SIG-M5 treated with dmso at 0.1 percent for 504 hours (cell line): ENCODE results near the gene COLEC11.
"Not testable (repeated sequence)": the region's sequence is repeated elsewhere in the genome, so short reads cannot be mapped to it uniquely, and the experiment has no call there.

Source experiments
- DNase-seq: peaks from one replicate; lab custom pipeline; 2025; ENCODE audit not compliant: unreplicated experiment; lab: John Stamatoyannopoulos, UW

COLEC11 gene

GRCh38 chr2:3594493-3595281 lies at the start of gene COLEC11:
TSS of gene COLEC11 (plus strand) at chr2:3595112. CDS start at chr2:3604341, 9,229 bp downstream.
- DNase-seq, result no peak

DNA sequence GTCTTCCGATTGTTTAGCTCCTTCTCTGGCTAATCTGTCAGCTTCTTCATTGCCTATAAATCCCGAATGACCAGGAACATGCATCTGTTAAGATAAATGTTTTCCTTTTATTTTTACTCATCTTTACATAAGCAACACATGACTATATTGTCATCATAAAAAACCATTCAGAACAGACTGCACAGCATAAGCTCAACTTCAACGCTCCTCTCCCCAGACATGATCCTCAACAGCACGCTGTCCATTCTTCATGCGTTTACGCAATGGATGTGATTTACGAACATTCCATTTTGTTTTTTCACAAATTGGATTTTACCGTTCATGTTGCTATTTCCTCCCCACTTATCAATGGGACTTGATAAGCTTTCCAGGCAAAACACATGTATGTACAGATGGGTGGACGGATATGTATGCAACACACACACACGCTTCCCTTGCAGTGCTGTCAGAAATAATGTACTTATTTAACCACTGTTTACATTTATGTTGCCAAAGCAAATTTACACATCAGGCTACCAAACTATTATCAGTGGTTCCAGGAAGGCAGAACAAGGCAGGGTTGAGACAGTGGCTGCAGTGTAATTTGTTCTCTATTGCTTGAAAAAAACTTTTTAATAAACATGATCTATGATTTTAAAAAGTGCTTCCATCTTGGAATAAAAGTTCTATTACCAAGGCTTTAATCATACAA lies 49.0 kb upstream of the COLEC11 start:
- DNase-seq, result no peak

DNA sequence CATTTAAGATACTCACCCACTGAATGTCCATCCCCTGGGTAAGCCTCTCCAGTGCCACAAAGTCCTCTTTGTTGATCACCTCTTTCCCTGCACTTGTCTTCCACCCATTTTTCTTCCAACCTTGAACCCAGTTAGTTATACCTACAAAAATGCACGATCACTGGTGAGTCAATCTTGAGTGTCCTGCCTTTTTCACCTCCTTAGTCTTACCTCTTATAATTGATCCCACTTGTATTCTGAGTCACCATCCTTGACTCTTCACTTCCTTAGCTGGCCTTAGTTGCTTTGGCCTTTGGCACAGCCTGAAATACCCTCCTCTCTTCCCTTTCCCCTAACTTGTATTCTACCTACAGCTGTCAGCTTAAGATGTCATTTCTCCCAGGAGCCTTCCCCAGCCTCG lies 47.0 kb upstream of the COLEC11 start:
- no peak for DNase-seq

DNA sequence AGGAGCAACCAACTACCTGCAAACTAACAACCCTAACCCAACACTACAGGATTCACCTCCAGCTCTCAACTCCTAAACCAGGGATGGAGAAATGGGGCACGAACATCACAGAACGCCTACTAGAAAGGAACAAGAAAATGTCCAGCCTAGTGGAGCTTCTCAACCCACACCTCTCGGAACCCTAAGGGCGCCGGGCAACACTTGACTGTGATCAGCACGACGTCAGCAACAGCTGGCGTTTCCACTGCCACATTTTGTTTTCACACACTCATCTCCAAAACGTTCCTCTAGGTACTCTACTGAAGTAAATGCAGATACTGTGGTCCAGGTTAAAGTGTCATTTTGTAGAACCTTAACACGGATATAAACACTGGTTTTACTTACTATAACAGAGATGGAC lies 41.0 kb upstream of the COLEC11 start:
- DNase-seq, result no peak

DNA sequence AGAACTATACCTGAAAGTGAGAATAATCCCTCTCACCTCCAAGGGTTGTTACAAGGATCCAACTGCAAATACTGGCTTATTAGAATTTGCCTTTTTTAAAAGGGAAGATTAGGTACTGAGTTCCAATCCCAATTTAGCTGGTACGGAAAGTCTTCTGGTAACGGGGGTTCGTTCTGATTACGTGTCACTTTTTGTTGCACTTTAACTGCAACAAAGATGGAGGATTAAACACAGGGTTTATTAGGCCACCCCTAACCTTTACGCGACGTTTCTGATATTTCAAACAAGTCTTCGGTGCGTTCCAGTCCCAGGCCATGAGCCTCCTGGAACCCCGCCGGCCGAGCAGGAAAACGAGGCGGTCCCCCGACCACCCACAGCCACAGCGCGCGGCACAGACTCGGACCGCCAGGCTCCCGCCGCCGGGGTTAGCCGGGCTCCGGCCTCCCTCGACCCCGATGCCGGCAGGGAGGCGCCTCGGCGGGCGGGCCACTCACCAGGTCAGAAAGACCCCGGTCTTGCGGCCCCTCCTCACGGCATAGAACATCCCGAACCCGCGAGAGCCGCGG lies 37.2 kb upstream of the COLEC11 start:
- no peak for DNase-seq

- DNase-seq, result peak; percentile 98
Measured at GRCh38 chr2:3558205-3559014, 36.5 kb upstream of the COLEC11 start, which contains the start of gene RNASEH1. TSS of gene RNASEH1 (minus strand) at chr2:3558333. CDS start at chr2:3558260, 73 bp downstream.

GRCh38 chr2:3563521-3563976 lies 31.4 kb upstream of the COLEC11 start:
- no peak for DNase-seq

DNA sequence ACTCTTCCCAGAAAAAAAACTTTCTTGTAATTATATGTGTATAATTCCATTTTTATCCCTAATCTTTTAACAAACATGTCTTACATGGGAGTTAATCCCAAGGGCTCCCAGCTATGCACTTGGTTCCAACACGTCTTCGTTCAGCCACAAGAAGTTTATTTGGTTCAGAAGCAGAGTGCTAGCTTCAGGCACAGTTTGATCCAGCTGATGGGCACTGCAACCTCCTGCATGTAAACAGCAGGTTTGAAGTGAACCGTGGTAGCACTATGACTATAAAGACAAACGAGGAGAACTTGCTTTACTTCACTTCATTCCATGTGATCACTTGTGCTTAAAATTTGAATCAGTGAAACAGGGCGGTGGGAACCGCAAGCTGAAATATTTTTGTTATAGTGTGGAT lies 29.8 kb upstream of the COLEC11 start:
- no peak for DNase-seq

- no peak for DNase-seq
Measured at GRCh38 chr2:3566806-3567205, 28.1 kb upstream of the COLEC11 start.

- not testable (repeated sequence) for DNase-seq
Measured at GRCh38 chr2:3569656-3570055, 25.3 kb upstream of the COLEC11 start.

- DNase-seq, result no peak
Measured at GRCh38 chr2:3571284-3571683, 23.6 kb upstream of the COLEC11 start.

GRCh38 chr2:3572620-3573019 lies 22.3 kb upstream of the COLEC11 start:
- DNase-seq, result no peak

DNA sequence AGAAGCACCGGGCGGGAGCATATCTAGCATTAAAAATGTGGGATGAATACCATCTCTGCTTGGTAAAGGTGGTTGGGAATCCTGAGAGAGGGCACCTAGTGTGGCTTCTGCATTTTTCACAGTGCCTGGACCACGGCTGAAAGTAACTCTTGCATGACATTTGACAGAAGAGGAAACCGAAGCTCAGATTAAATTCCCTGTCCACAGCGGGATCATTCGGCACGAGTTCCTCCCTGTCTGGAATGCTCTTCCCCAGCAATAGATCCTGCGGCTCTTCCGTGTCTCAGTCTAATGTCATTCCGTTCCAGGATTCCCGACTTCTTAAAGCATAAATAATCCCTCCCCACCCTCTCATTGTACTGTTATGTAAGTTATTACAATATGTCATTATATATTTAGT lies 20.8 kb upstream of the COLEC11 start:
- no peak for DNase-seq

GRCh38 chr2:3575534-3576262 lies 19.2 kb upstream of the COLEC11 start:
- DNase-seq, result peak; percentile 32

- DNase-seq, result not testable (repeated sequence)
Measured at GRCh38 chr2:3576263-3576630, 18.7 kb upstream of the COLEC11 start.

DNA sequence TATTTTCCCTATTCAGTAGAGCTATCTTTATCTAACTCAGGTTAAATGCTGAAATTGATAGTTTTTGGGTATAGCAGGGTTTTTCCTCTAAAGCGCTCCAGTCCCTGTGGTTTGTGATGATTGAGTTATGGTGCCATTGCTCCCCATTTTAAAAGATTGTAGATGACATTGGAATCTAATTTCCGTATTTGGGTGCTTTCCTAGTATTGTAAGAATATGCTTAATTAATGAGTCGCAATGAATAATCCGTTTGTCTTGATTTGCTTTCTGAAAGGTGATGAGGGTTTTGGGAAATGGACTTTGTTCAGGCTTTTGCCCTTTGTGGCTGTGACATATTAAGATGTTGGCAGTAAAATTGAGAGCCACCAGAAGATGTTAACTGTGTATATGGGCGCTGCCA lies 15.9 kb upstream of the COLEC11 start:
- DNase-seq, result no peak

DNA sequence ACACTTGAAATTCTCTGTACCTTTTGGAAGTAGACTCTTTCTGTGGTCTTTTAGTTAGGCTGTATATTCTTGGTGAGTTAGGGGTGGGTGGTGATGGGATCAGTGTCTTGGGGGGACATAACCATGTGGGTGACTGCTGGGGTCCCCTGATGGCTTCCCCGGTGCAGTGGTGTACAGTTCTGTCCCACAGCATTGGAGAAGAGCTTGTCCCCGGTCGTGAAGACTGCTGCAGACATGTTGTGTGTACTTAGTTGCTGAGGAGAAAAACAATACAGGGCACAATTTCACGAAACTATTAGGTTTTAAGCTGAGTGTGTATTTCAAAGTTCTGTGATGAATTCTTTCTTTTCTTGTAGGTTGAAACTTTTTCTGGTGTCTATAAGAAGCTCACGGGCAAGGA lies 14.5 kb upstream of the COLEC11 start:
- DNase-seq, result no peak

GRCh38 chr2:3581367-3582262 lies 13.3 kb upstream of the COLEC11 start:
- DNase-seq, result no peak

- DNase-seq, result no peak
Measured at GRCh38 chr2:3584076-3584475, 10.8 kb upstream of the COLEC11 start.
